Right lobe of liver (tissue), 6 donors: Measurements from ENCODE around the gene TTC7B. TPM values are rescaled to one million over a fixed set of nuclear protein-coding genes. Genes with fewer than 3 reads are reported as not detected.
A peak's percentile ranks its signal among the peaks of the same experiment; 100 is the strongest.

Source experiments
- ATAC-seq, 4 donors: fragments of 200-7000 bp; cut with Tn5 transposase; one replicate each; pipeline ENCODE4 v1.9.1; 2020; ENCODE audit warnings: mild to moderate bottlenecking in 4 of 4, moderate library complexity in 4 of 4
- DNase-seq, 3 donors: peaks; one replicate each; pipeline ENCODE4 v3.0.0-alpha.2; 2020
- H3K27ac ChIP-seq, 3 donors: fragments of 200-600 bp; one replicate each; pipeline ENCODE4 v1.8.0; 2022
- H3K27me3 ChIP-seq, 2 donors: fragments of 200-600 bp; one replicate each; pipeline ENCODE4 v1.8.0; 2022
- H3K36me3 ChIP-seq, 4 donors: fragments of 200-600 bp; sonication (generic) in 1 of 4; one replicate each; pipeline versions ENCODE4 v1.5.1 to v1.8.0; 2017 to 2022; ENCODE audit warnings: control low read depth in 1 of 4
- H3K4me1 ChIP-seq, 4 donors: fragments of 200-600 bp; sonication (generic) in 1 of 4; one replicate each; pipeline versions ENCODE4 v1.5.1 to v1.8.0; 2017 to 2022; ENCODE audit warnings: control low read depth in 1 of 4
- H3K4me3 ChIP-seq, 3 donors: fragments of 200-600 bp; one replicate each; pipeline ENCODE4 v1.8.0; 2022
- H3K9me3 ChIP-seq, 4 donors: fragments of 200-600 bp; sonication (generic) in 1 of 4; one replicate each; pipeline versions ENCODE4 v1.5.1 to v1.8.0; 2017 to 2022; ENCODE audit warnings: control low read depth in 1 of 4
- CTCF ChIP-seq, 4 donors: fragments of 200-600 bp in 3 of 4; fragments of 450-650 bp in 1 of 4; IDR thresholded peaks; one replicate each; pipeline versions ENCODE4 v1.5.1 to v1.8.0; 2016 to 2022; ENCODE audit warnings: antibody characterized with exemption in 4 of 4, mild to moderate bottlenecking in 2 of 4
- POLR2A ChIP-seq: fragments of 450-650 bp; IDR thresholded peaks from one replicate; pipeline ENCODE4 v1.6.1; 2017; ENCODE audit warnings: antibody characterized with exemption, mild to moderate bottlenecking
- WGBS: methylation state at CpG from one replicate; pipeline ENCODE4 v1.1.6; 2018; ENCODE audit warnings: low coverage, low lambda C conversion rate; ENCODE audit not compliant: insufficient coverage; ENCODE audit errors: missing lambda C conversion rate; 5-methylcytosine and 5-hydroxymethylcytosine counted together
- intact Hi-C, 2 donors: fragments of 100-400 bp; cut with DNase I; formaldehyde crosslinking; loops; one replicate each; pipeline versions ENCODE4 v1.11.2 to v1.14.1; 2022
- total RNA-seq, 6 experiments: library from RNA; depleted of rRNA in 2 of 6; stranded (reverse); fragments of >200 nt in 2 of 6; fragmentation: NEBNext Ultra II Directional in 3 of 6; extraction: Animal tissue kit (Norgen Biotek cat#: 25700) in 3 of 6; gene quantifications; one replicate each; pipeline versions ENCODE4 v1.1.0 to v1.2.4, GENCODE V29; 2016 to 2023
- donor health status: DM: no; HTN: yes; CAD: no.
- donor health status: DM: no; HTN: no; CAD: no.
- donor health status: DM: no; HTN: no; CAD: no.
- donor health status: DM: no; HTN: yes; CAD: no.
- donor health status: DM: no; HTN: yes; CAD: no.

The TTC7B gene
- total RNA-seq, 6 experiments from 2014 or later = 18.4 to 56.1 (median 37.5) TPM

DNA sequence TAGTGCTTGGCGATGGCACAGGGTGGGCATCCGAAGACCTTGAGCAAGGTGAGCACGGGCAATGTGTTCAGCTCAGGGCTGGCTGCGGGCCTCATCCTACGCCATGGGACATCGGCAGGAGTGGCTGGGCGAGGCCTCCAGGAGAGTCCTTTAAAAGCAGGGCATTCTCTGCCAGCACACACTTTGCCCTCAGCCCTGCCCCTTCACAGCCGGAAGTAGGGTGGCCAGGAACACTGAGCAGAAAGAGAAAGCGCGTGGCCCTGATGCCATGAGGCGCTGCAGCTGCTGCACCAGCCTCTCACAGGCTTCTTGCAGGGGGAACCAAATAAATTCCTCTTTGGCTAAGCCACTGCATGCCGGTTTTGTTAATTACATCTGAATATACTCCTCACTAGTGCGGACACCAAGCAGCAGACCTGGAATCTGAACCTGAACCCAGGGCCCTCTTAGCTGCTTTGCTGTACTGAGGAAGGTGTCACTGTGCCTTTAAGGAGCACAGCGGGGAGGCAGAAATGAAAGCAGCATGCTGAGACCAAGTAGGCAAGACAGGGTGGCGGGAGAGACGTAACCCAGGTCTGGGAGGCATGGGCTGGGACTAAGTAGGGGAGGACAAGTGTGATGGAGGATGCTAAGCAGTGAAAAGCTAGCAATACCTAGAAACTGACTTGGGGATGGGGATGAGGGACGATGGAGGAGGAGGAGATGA lies 155.2 kb downstream of the TTC7B start:
- Histone ChIP-seq H3K36me3 (peaks cover 0 to 18% (median 6%) of the 10 kb centered on the region in 4 donors), H3K27ac (no peak overlapping the region), H3K4me1 (no peaks in the 10 kb centered on the region), H3K27me3 (no peaks in the 10 kb centered on the region), H3K9me3 (no peaks in the 10 kb centered on the region), H3K4me3 (no peak overlapping the region)
- WGBS = 80% methylated on average over 4 of the region's 17 CpGs
- TF ChIP-seq CTCF (IDR thresholded peaks at IDR 0.05) = no peak
- no peak for TF ChIP-seq POLR2A
- intact Hi-C loops = no loop called here
- peak in 1 of 4 donors; percentile 25 for ATAC-seq
- DNase-seq = no peak

- Histone ChIP-seq H3K36me3 (peaks cover 0 to 23% (median 9%) of the 10 kb centered on the region in 4 donors), H3K27ac (no peak overlapping the region), H3K9me3 (no peaks in the 10 kb centered on the region), H3K27me3 (no peaks in the 10 kb centered on the region), H3K4me3 (no peak overlapping the region), H3K4me1 (no peaks in the 10 kb centered on the region)
- no peak for ATAC-seq
- intact Hi-C loops = no loop called here
- WGBS = 27% methylated on average over 2 of the region's 2 CpGs
- DNase-seq = no peak
- TF ChIP-seq POLR2A (no peak), CTCF (IDR thresholded peaks at IDR 0.05) (no peak)
Observed at GRCh38 chr14:90659156-90659555, 157.1 kb downstream of the TTC7B start.

DNA sequence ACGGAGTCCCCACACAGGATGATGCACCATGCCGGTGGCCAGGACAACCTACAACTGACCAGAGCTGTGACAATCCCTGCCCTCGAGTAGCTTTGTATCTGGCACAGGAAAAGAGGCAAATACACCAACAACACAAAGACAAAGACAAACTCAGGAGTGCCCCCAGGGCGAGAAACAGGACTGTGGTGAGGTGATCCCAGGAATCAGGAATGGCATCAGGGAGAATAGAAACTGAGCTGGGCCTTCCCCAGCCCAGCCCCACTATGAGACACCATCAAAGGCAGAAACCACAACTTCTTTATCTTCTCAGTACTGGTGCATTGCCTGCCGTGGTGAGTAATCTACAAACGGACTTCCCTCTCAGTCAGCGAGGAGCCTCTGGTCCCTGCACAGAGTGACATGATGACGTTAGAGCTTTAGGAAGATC lies 157.7 kb downstream of the TTC7B start:
- no peak for TF ChIP-seq CTCF (IDR thresholded peaks at IDR 0.05)
- no peak for TF ChIP-seq POLR2A
- Histone ChIP-seq H3K4me3 (no peak overlapping the region), H3K27me3 (no peaks in the 10 kb centered on the region), H3K27ac (no peak overlapping the region), H3K36me3 (peaks cover 0 to 23% (median 9%) of the 10 kb centered on the region in 4 donors), H3K4me1 (no peaks in the 10 kb centered on the region), H3K9me3 (no peaks in the 10 kb centered on the region)
- peak; percentile 60 to 71 (median 66) for ATAC-seq
- intact Hi-C loops = no loop called here
- 65% methylated on average over 5 of the region's 8 CpGs for WGBS
- no peak for DNase-seq

DNA sequence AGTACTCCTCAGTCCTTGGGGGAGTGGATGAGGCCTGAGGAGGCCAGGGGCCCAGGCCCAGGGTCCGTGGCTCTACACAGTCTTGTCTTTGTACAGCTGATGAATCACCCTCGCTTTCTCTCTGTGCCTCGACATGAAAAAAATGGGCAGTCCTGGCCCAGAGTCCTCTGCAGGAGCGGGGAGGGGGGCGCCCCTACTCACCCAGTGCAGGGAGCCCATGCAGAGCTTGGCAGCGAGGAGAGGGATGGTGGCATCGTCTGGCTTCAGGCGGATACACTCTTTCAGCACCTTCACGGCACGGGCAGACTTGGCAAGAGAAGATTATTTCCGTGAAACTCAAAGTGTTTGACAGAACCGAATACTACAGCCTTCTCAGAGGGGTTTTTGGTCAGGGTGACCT lies 159.3 kb downstream of the TTC7B start:
- intact Hi-C loops = no loop called here
- no peak for DNase-seq
- no peaks in the 10 kb centered on the region for H3K27me3 ChIP-seq
- peaks cover 0 to 23% (median 11%) of the 10 kb centered on the region in 4 donors for H3K36me3 ChIP-seq
- no peak for ATAC-seq
- TF ChIP-seq POLR2A = no peak
- TF ChIP-seq CTCF (IDR thresholded peaks at IDR 0.05) = no peak
- 100% methylated on average over 1 of the region's 12 CpGs for WGBS
- no peaks in the 10 kb centered on the region for H3K9me3 ChIP-seq
- no peak overlapping the region for H3K27ac ChIP-seq
- H3K4me3 ChIP-seq = no peak overlapping the region
- H3K4me1 ChIP-seq = no peaks in the 10 kb centered on the region
